K562 (cell line): ENCODE results near the gene MCCD1.

Experiments
- ARID2 ChIP-seq: fragments of 450-650 bp; IDR thresholded peaks from 2 replicates; pipeline ENCODE4 v1.6.1; 2017; ENCODE audit warnings: antibody characterized with exemption, mild to moderate bottlenecking
- EP300 ChIP-seq: IDR thresholded peaks from 2 replicates; pipeline ENCODE4 v1.6.1; 2012; ENCODE audit warnings: low read length, improper control_type of control experiment
- NR2F6 ChIP-seq: fragments of 450-650 bp; formaldehyde crosslinking; IDR thresholded peaks from 2 replicates; pipeline ENCODE4 v1.4.0; 2020; ENCODE audit warnings: mild to moderate bottlenecking
- POLR2A ChIP-seq: fragments of 450-650 bp; conservative IDR thresholded peaks from 2 replicates; pipeline ENCODE4 v1.6.1; 2016
- ZNF24 ChIP-seq: fragments of 450-650 bp; IDR thresholded peaks from 2 replicates; pipeline ENCODE4 v1.6.1; 2016
- ZNF263 ChIP-seq: sonication (generic); formaldehyde crosslinking; IDR thresholded peaks from 2 replicates; pipeline ENCODE4 v1.8.0; 2022; ENCODE audit warnings: mild to moderate bottlenecking, missing genetic modification reagents, borderline replicate concordance
- TF ChIP-seq, protein P1 (sequence below): fragments of 450-650 bp; IDR thresholded peaks from 2 replicates; pipeline ENCODE4 v1.6.1; 2017; ENCODE audit warnings: antibody characterized with exemption
- TF ChIP-seq, protein P2 (sequence below): fragments of 250-450 bp; sonication (Bioruptor Pico); IDR thresholded peaks from 2 replicates; pipeline ENCODE4 v1.8.0; 2021; ENCODE audit warnings: moderate library complexity, mild to moderate bottlenecking, inconsistent platforms

DNA sequence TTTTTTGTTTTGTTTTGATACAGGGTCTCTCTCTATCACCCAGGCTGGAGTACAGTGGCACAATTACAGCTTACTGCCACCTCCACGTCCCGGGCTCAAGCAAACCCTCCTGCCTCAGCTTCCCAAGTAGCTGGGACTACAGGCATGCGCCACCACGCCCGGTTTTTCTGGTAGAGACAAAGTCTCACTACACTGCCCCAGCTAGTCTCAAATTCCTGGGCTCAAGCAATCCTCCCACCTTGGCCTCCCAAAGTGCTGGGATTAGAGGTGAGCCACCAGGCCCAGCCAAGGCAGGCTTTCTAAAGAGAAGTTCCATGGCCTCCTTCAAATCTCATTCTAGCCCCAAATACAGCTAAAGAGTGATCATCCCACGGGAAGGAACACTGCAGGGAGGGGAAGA, 5.2 kb downstream of the MCCD1 start:
- TF ChIP-seq ZNF263 (CRISPR knock-in tag) (no peak), NR2F6 (CRISPR knock-in tag) (no peak), ARID2 (no peak), EP300 (no peak), ZNF24 (no peak), POLR2A (peak; percentile 58)
- TF ChIP-seq, protein P1, sequence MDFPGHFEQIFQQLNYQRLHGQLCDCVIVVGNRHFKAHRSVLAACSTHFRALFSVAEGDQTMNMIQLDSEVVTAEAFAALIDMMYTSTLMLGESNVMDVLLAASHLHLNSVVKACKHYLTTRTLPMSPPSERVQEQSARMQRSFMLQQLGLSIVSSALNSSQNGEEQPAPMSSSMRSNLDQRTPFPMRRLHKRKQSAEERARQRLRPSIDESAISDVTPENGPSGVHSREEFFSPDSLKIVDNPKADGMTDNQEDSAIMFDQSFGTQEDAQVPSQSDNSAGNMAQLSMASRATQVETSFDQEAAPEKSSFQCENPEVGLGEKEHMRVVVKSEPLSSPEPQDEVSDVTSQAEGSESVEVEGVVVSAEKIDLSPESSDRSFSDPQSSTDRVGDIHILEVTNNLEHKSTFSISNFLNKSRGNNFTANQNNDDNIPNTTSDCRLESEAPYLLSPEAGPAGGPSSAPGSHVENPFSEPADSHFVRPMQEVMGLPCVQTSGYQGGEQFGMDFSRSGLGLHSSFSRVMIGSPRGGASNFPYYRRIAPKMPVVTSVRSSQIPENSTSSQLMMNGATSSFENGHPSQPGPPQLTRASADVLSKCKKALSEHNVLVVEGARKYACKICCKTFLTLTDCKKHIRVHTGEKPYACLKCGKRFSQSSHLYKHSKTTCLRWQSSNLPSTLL = no peak
- TF ChIP-seq, protein P2, sequence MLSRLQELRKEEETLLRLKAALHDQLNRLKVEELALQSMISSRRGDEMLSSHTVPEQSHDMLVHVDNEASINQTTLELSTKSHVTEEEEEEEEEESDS (CRISPR knock-in tag) = no peak
